ENCODE data around the gene ZSWIM4. TPM values are rescaled to one million over a fixed set of nuclear protein-coding genes. Genes with fewer than 3 reads are reported as not detected.

The ZSWIM4 gene
- total and polyA plus RNA-seq, 2 experiments from 2014 or later = 13.0 to 29.8 TPM

DNA sequence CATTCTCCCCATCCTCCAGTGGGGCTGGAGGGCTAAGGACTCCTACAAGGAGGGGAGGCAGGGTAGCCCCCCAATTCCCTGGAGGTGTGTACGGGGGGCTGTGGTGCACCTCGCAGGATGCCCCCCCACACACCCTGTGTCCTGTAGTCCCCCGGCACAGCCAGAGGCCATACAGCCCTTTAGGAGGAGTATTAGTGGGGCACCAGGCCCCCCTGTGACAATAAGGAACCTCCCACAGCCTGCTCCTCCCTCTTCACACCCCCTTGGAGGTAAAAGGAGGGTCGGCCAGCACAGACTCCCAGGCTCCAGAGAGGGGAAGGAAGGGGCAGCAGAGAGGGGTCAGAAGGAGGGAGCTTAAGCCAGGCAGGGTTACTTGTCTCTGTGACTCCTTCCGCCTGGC is 81.6 kb downstream of the ZSWIM4 start, which contains the start of gene NANOS3:
Gene NANOS3 (plus strand): TSS at position 301 of the 400 bp plus-strand sequence. CDS start 115 bp downstream, outside the sequence.
- Histone ChIP-seq H3K4me3 (no peak within 1 kb of the TSS), H3K36me3 (no peaks in the 10 kb centered on the region), H3K9me3 (ENCODE audit: low read depth) (no peaks in the 10 kb centered on the region), H3K27ac (no peak within 1 kb of the TSS), H3K27me3 (peaks cover 4% of the 10 kb centered on the region), H3K4me1 (ENCODE audit: low read depth) (peaks cover 11% of the 10 kb centered on the region)
- no peak for DNase-seq (ENCODE audit: low read depth in 1 of 2, low spot score in 1 of 2)
- TF ChIP-seq, protein P1, sequence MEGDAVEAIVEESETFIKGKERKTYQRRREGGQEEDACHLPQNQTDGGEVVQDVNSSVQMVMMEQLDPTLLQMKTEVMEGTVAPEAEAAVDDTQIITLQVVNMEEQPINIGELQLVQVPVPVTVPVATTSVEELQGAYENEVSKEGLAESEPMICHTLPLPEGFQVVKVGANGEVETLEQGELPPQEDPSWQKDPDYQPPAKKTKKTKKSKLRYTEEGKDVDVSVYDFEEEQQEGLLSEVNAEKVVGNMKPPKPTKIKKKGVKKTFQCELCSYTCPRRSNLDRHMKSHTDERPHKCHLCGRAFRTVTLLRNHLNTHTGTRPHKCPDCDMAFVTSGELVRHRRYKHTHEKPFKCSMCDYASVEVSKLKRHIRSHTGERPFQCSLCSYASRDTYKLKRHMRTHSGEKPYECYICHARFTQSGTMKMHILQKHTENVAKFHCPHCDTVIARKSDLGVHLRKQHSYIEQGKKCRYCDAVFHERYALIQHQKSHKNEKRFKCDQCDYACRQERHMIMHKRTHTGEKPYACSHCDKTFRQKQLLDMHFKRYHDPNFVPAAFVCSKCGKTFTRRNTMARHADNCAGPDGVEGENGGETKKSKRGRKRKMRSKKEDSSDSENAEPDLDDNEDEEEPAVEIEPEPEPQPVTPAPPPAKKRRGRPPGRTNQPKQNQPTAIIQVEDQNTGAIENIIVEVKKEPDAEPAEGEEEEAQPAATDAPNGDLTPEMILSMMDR (IDR thresholded peaks at IDR 0.05; ENCODE audit: low read depth, low read length) = no peak

DNA sequence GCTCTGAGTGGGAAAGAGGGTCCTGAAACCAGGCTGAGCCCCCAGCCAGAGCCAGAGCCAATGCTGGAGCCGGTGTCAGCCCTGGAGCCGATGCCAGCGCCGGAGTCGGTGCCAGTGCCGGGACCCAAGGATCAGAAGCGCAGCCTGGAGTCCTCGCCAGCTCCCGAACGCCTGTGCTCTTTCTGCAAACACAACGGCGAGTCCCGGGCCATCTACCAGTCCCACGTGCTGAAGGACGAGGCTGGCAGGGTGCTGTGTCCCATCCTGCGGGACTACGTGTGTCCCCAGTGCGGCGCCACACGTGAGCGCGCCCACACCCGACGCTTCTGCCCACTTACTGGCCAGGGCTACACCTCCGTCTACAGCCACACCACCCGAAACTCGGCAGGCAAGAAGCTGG is 82.1 kb downstream of the ZSWIM4 start:
- Histone ChIP-seq H3K4me1 (ENCODE audit: low read depth) (peaks cover 11% of the 10 kb centered on the region), H3K27ac (no peak overlapping the region), H3K27me3 (peaks cover 4% of the 10 kb centered on the region), H3K36me3 (no peaks in the 10 kb centered on the region), H3K4me3 (no peak overlapping the region), H3K9me3 (ENCODE audit: low read depth) (no peaks in the 10 kb centered on the region)
- DNase-seq (ENCODE audit: low read depth in 1 of 2, low spot score in 1 of 2) = no peak
- TF ChIP-seq, protein P1 (IDR thresholded peaks at IDR 0.05; ENCODE audit: low read depth, low read length) = no peak

DNA sequence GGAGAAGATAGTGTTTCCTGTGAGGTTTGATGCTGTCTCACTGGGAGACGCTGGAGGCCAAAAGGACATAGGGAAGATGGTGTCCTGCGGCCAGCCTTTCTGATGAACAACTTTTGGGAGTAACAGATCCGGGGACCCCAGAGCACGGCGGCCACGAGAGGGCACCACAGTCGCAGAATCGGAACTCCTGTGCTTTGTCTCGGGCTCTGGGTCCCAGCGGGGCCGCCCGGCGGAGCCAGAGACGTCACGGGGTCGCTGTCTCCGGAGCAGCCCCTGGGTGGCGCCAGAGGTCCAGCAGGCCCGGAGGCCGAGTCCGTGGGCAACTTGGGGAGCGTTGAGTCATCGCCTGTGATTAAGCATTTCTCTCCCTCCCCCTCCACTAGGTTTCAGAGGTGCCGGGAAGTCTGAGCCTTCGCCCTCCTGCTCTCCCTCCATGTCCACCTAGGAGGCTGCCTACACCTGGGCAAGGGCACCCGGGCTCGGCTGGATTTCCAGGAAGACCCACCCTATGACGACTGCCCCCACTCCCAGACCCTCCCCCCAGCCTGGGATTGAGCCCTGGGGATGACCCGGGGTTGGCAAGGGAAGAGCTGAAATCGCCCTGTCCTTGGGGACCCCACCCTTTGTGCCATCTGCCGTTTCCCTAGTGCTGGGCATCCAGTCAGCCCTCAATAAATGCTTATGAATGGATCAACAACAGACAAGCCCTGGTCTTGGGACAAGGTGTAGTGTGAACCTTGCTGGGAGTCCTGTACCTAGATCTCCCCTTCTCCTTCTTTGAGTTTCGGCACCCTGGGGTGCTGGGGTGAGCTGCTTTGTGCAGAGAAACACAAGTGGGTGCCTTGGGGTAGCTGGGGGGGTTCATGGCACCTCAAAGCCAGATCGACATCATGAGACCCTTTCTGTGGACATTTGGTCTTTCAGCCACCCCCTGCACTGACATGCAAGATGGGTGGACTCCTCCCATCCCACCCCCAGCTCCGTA is 85.1 kb downstream of the ZSWIM4 start:
- peak; percentile 96 to 97 for DNase-seq (ENCODE audit: low read depth in 1 of 2, low spot score in 1 of 2)
- Histone ChIP-seq H3K36me3 (no peaks in the 10 kb centered on the region), H3K27ac (no peak overlapping the region), H3K27me3 (no peaks in the 10 kb centered on the region), H3K4me3 (no peak overlapping the region), H3K4me1 (ENCODE audit: low read depth) (peaks cover 19% of the 10 kb centered on the region), H3K9me3 (ENCODE audit: low read depth) (no peaks in the 10 kb centered on the region)
- TF ChIP-seq, protein P1 (IDR thresholded peaks at IDR 0.05; ENCODE audit: low read depth, low read length) = peak; percentile 98

DNA sequence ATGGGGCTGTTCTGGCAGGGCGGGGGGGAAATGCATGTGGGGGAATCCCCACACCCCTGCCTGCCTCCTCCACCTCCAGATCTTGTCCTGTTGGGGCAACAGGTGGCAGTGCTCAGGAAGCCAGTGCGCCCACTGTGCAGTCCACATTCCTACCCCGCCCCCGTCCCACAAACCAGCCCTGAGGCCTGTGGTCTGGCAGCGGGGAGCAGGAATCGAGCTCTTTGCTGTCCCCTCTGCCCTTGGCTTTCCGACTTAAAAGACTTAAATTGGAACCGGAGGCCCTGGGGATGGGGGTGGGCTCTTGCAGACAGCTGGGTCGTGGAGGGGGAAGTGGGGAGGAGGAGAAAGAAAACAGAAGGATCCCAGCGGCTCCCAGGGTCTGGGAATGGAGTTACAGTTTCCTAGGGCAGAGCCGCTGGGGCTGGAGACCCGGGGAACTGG is 86.0 kb downstream of the ZSWIM4 start:
- Histone ChIP-seq H3K27ac (peak overlapping the region; percentile 70), H3K4me1 (ENCODE audit: low read depth) (peaks cover 19% of the 10 kb centered on the region), H3K36me3 (no peaks in the 10 kb centered on the region), H3K4me3 (no peak overlapping the region), H3K27me3 (no peaks in the 10 kb centered on the region), H3K9me3 (ENCODE audit: low read depth) (no peaks in the 10 kb centered on the region)
- peak; percentile 32 to 44 for DNase-seq (ENCODE audit: low read depth in 1 of 2, low spot score in 1 of 2)
- TF ChIP-seq, protein P1 (IDR thresholded peaks at IDR 0.05; ENCODE audit: low read depth, low read length) = no peak

Other genes starting within 250 kb of the ZSWIM4 start
- gene MRI1, start 30.9 kb upstream of the ZSWIM4 start, total RNA-seq = 79.8 and 92.4 TPM in 2 replicates
- gene MRI1, start 30.9 kb upstream of the ZSWIM4 start, polyA plus RNA-seq = 24.8 and 25.8 TPM in 2 replicates
- 276 and 280 TPM in 2 replicates for gene C19orf53, start 21.0 kb upstream of the ZSWIM4 start, total RNA-seq
- 242 and 245 TPM in 2 replicates for gene C19orf53, start 21.0 kb upstream of the ZSWIM4 start, polyA plus RNA-seq
- 0.39 and 2.0 TPM in 2 replicates for gene NANOS3, start 81.7 kb downstream of the ZSWIM4 start, total RNA-seq
- gene NANOS3, start 81.7 kb downstream of the ZSWIM4 start, polyA plus RNA-seq = 0.86 and 1.6 TPM in 2 replicates
- 4.0 and 8.8 TPM in 2 replicates for gene BRME1, start 110.7 kb downstream of the ZSWIM4 start, total RNA-seq
- gene BRME1, start 110.7 kb downstream of the ZSWIM4 start, polyA plus RNA-seq = 3.0 and 8.2 TPM in 2 replicates
- gene CC2D1A, start 110.8 kb downstream of the ZSWIM4 start, total RNA-seq = 43.2 and 46.6 TPM in 2 replicates
- 41.5 and 42.5 TPM in 2 replicates for gene CC2D1A, start 110.8 kb downstream of the ZSWIM4 start, polyA plus RNA-seq
- 0.24 and 0.67 TPM in 2 replicates for gene PODNL1, start 143.0 kb downstream of the ZSWIM4 start, total RNA-seq
- gene PODNL1, start 143.0 kb downstream of the ZSWIM4 start, polyA plus RNA-seq = not detected in 2 replicates
- 44.6 and 48.1 TPM in 2 replicates for gene DCAF15, start 157.1 kb downstream of the ZSWIM4 start, total RNA-seq
- gene DCAF15, start 157.1 kb downstream of the ZSWIM4 start, polyA plus RNA-seq = 33.3 and 34.0 TPM in 2 replicates
- gene RFX1, start 210.9 kb downstream of the ZSWIM4 start, total RNA-seq = 8.9 TPM in 2 replicates
- 2.7 and 3.3 TPM in 2 replicates for gene RFX1, start 210.9 kb downstream of the ZSWIM4 start, polyA plus RNA-seq
- not detected in 2 replicates for gene RLN3, start 232.7 kb downstream of the ZSWIM4 start, total RNA-seq
- 0.44 TPM in 1 of 2 replicates, not detected in the other for gene RLN3, start 232.7 kb downstream of the ZSWIM4 start, polyA plus RNA-seq
- gene IL27RA, start 236.3 kb downstream of the ZSWIM4 start, total RNA-seq = 4.6 and 7.1 TPM in 2 replicates
- 4.3 and 17.1 TPM in 2 replicates for gene IL27RA, start 236.3 kb downstream of the ZSWIM4 start, polyA plus RNA-seq